Activated CD4-positive, alpha-beta T cell treated with anti-CD3 and anti-CD28 coated beads, Interleukin-2, Interleukin-6, amounts not matched to agents 100 ng/mL and 50 ng/mL, durations not matched to agents 16 hours and 8 hours (primary cell): Measurements from ENCODE around the gene AFF3.
A peak's percentile ranks its signal among the peaks of the same experiment; 100 is the strongest.
"Not testable (repeated sequence)": the region's sequence is repeated elsewhere in the genome, so short reads cannot be mapped to it uniquely, and the experiment has no call there.

Source experiments
- DNase-seq: peaks from one replicate; pipeline ENCODE4 v3.0.0-alpha.2; 2020

The AFF3 gene

DNA sequence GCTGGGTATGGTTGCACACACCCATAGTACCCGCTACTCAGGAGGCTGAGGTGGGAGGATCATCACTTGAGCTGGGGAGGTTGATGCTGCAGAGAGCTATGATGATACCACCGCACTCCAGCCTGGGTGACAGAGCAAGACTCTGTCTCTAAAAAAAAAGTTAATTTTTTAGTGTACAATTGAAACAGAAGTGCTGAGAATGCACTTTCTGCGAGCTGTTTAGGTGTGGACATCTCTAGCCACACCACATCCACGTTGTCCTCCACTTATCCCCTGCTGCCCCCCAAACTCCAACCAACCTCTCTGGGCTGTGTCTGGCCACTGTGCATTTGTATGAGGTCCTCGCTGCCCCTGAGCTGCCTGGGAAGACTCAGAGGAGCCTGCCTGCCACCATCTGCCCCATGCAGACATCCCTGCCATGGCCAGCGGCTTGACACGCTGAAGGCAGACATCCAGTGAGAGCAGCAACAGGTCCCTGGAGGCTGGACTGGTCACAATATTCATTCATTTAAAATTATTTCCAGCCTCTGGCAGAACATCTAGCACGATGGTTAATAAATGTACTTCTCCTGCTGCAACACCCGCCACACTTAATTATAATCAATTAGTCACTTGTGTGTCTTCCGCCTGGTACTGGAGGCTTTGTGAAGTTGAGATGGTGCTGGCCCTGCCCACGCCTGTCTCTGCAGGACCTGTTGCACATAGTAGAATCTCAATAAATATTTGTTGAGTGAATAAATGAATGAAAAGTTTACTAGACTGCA, 3.7 kb upstream of the AFF3 start:
- DNase-seq, result no peak

DNA sequence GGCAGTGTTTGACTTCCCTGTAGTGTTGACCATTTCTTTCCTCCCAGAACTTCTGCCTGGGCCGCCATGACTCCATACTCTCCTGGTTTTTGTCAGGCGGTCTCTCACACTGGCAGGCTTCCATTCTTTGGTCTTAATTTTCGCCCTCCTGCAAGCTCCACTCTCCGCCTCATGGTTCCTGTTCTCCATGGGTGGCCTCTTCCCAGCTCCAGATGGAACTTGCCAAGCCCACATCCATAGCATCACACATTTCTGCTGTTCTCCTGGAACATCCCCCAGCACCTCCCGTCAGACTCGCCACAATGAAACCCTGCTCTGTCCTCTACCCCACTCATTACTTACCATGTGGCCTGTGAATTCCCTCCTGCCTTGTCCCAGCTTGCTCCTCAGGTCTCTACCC, 896 bp upstream of the AFF3 start:
- no peak for DNase-seq

GRCh38 chr2:100141906-100142305, 484 bp downstream of the AFF3 start:
- peak; percentile 7 for DNase-seq

DNA sequence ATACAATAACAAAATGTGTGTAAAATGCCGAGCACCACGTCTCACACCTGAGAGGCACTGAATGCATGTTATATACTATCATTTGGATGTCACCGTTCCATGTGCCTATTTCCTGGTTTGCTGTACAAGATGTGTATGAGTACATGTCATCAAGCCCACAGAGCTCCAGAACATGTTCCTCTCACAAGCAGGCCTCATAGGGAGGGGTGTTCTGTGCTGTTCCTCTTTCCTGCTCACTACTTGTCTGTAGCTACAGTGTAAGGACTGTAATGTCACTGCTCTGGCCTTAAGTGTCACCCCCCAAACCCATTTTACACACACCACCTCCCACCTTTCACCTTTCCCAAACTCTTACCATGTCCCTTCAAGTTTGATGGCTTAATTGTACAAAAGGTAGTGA, 1.8 kb downstream of the AFF3 start:
- DNase-seq, result peak; percentile 9

GRCh38 chr2:100137866-100138570, 4.4 kb downstream of the AFF3 start:
- DNase-seq, result peak; percentile 8

DNA sequence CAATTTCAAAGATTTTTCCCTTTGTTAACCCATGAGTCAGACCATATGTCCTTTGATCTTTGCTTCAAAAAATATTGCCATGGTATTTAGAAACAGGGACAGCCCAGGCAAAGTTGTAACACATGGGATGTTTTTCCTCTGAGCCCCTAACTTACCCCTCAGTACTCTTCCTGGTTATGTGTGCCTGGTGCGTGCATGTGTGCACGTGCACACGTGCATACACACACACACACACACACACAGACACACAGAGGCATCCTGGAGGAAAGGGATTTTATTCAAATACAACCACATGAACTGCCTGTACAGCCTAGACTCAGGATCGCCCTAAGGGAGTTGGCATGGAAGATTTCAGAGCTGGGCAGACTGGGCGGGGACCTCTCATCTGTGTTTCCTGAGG, 5.1 kb downstream of the AFF3 start:
- no peak for DNase-seq

DNA sequence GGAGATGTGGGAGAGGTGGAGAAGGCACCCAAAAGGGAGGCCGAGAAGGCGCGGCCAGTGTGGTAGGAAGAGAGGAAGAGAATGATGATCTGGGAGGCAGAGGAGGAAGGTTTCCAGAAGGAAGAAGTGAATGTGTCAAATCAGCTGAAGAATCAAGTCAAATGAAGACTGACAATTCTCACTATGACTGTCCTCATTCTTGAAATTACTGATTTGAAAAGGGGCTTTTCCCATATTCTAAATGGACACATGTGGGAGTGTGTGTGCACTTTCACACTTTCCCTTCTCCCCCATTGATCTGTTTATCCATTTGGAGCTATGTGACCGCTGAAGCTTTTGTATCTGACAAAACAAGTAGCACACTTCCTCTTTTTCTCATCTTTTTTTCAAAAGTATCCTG, 6.1 kb downstream of the AFF3 start:
- peak; percentile 71 for DNase-seq

GRCh38 chr2:100135415-100135814, 7.0 kb downstream of the AFF3 start:
- DNase-seq, result no peak

DNA sequence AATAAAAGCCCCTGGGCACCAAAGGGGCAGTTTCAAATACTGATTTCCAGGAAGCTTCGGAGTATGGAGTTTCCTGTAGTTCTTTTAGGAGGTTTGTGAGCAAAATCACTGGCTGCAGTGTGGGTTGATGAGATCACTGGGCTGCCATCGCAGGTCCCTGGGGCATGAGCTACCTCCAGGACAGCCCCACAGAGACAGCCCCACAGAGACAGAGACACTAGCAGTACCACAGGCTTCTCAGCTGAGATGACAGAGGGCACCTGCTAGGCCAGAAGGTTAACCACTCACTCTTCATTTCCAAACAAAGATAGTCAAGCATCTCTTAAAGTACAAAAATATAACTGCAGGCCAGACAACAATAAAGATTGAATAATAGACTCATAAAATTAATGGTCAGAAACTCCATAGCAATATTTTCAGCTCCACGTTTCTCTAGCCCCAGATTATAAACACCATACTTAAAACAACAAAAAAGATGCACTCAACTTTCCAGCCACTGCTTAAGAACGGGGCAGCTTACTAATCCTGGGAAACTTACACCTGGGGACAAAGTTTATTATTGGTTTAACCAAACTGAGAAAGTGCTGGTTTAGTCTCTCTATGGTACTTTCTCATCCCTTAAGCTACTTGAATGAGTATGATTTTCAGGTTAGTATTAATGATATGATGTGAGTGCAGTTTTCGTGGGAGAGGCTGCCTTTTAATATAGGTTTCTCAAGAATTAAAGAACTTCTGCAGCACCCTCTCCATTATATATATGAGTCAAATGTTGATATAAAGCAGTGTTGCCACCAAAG, 11.6 kb downstream of the AFF3 start:
- DNase-seq, result peak; percentile 40

GRCh38 chr2:100126897-100127401, 15.4 kb downstream of the AFF3 start:
- no peak for DNase-seq

- no peak for DNase-seq
These were observed 16.2 kb downstream of the AFF3 start for GRCh38 chr2:100126201-100126600.

DNA sequence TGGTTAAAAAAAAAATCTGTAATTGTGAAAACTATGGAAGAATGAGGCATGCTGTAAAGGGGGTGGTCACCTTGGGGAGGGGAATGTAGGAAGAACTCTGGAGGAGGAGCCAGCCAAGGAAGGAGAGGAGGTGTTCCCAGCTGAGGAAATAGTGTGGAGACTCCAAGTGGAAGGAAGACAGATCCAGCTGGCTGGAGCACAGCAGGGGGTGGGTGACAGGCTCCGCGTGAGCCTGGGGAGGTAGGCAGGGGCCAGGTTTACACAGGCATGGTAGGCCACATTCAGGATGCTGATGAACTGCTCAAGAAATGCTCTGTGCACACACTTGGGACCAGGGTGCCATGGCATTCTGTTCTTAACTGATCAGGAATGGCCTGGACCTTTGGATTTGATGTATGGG, 16.8 kb downstream of the AFF3 start:
- DNase-seq, result no peak

- no peak for DNase-seq
These were observed 17.6 kb downstream of the AFF3 start for GRCh38 chr2:100124761-100125160.

GRCh38 chr2:100121124-100121718, 21.2 kb downstream of the AFF3 start:
- no peak for DNase-seq

DNA sequence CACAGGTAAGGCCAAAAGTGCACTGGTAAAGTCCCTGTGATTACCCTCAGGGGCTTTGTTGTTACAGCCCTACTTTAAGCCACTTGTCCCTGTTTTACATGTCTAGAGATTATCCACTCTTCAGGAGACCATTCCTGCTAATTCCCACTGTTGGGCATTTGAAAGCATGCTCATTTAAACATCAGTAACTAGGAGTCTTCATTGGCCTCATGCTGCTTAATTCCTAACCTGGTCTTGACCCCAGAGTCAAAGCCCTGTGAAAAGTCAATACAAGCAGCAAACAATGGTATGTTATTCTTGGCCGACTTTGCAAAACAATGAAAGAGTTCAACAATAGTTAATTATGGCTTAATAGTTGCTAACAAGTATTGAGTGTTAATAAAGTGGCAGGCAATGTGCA, 23.2 kb downstream of the AFF3 start:
- no peak for DNase-seq

GRCh38 chr2:100113990-100114433, 28.4 kb downstream of the AFF3 start:
- DNase-seq, result no peak

GRCh38 chr2:100110614-100111000, 31.8 kb downstream of the AFF3 start:
- no peak for DNase-seq

DNA sequence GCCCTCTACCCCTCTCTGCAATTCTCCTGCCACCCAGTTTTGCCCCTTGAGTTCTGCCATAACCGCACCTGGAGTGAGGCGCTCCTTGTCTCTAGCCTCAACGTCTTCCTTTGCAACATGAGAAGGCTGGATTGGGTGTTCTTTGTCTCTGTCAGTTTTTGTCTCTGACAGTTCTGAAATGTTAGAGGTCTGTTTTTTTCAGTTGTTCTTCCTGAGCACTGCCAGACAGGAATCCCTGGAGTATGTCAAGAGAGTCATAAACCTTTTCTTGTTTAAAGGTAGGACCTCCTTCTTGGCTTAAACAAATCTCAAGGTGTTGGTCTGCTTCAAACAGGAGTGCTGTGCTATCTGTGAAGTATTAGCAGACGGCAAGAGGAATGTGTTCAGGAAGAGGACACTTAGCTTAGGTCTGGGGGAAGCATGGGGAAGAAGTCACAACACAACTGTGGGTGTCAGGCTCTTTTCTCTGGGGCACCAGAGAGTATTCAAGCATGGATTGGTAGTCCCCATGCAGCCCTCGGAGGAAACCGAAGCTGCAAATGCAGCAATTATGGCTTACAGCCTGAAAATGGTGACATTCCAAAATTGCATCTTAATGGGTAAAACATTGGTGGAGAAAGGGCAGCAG, 32.3 kb downstream of the AFF3 start:
- DNase-seq, result no peak

GRCh38 chr2:100108648-100109020, 33.8 kb downstream of the AFF3 start:
- not testable (repeated sequence) for DNase-seq

GRCh38 chr2:100107906-100108647, 34.3 kb downstream of the AFF3 start:
- no peak for DNase-seq

GRCh38 chr2:100107440-100107839, 35.0 kb downstream of the AFF3 start:
- no peak for DNase-seq

GRCh38 chr2:100106460-100106859, 35.9 kb downstream of the AFF3 start:
- DNase-seq, result no peak
